CD14-positive monocyte (primary cell): ENCODE results near the gene PHF5A. TPM values are rescaled to one million over a fixed set of nuclear protein-coding genes. Genes with fewer than 3 reads are reported as not detected.

Experiments
- DNase-seq, 3 donors: peaks; one replicate each; pipeline ENCODE4 v3.0.0-alpha.2; 2011 to 2022
- H2AFZ ChIP-seq: 2 replicates; pipeline ENCODE4 v1.6.0; 2012; ENCODE audit warnings: mild to moderate bottlenecking, low read depth, low read length, inconsistent platforms; ENCODE audit not compliant: insufficient read depth, poor library complexity, severe bottlenecking
- H3K27ac ChIP-seq, 2 donors: 1 replicate in 1 of 2; 2 replicates in 1 of 2; pipeline ENCODE4 v1.5.1; 2012 to 2013; ENCODE audit warnings: low read length in 2 of 2, control low read depth in 1 of 2, inconsistent platforms in 1 of 2, low read depth in 1 of 2, mild to moderate bottlenecking in 1 of 2
- H3K27me3 ChIP-seq, 2 donors: one replicate each; pipeline versions ENCODE4 v1.6.0 to v1.6.1; 2011 to 2013; ENCODE audit warnings: low read length in 2 of 2; ENCODE audit not compliant: control insufficient read depth in 2 of 2, insufficient read depth in 2 of 2
- H3K36me3 ChIP-seq, 2 donors: replicated peaks in 1 of 2; 1 replicate in 1 of 2; 2 replicates in 1 of 2; pipeline versions ENCODE4 v1.5.1 to v1.6.1; 2012 to 2013; ENCODE audit warnings: low read length in 2 of 2, control low read depth in 1 of 2, inconsistent platforms in 1 of 2, mild to moderate bottlenecking in 1 of 2; ENCODE audit not compliant: insufficient read depth in 2 of 2, control insufficient read depth in 1 of 2
- H3K4me1 ChIP-seq, 2 donors: 1 replicate in 1 of 2; 2 replicates in 1 of 2; pipeline versions ENCODE4 v1.5.1 to v1.6.1; 2012 to 2013; ENCODE audit warnings: low read length in 2 of 2, control low read depth in 1 of 2, inconsistent platforms in 1 of 2, mild to moderate bottlenecking in 1 of 2, moderate library complexity in 1 of 2; ENCODE audit not compliant: insufficient read depth in 2 of 2, control insufficient read depth in 1 of 2
- H3K4me2 ChIP-seq: replicated peaks from 2 replicates; pipeline ENCODE3; 2012; ENCODE audit warnings: low read length, moderate library complexity, mild to moderate bottlenecking; ENCODE audit not compliant: poor library complexity, severe bottlenecking; ENCODE audit errors: extremely low read depth
- H3K4me3 ChIP-seq, 3 experiments: fragments of 200-600 bp in 1 of 3; sonication (generic) in 1 of 3; replicated peaks in 1 of 3; 1 replicate in 2 of 3; 2 replicates in 1 of 3; pipeline ENCODE4 v1.5.1; 2011 to 2013; ENCODE audit warnings: low read length in 3 of 3, mild to moderate bottlenecking in 3 of 3, control low read depth in 2 of 3, low read depth in 2 of 3, inconsistent platforms in 1 of 3, moderate library complexity in 1 of 3
- H3K79me2 ChIP-seq: 2 replicates; pipeline ENCODE4 v1.6.0; 2012; ENCODE audit warnings: mild to moderate bottlenecking, control low read depth, inconsistent platforms, low read length, moderate library complexity; ENCODE audit not compliant: insufficient read depth
- H3K9ac ChIP-seq: 2 replicates; pipeline ENCODE4 v1.6.0; 2017; ENCODE audit warnings: low read length, mild to moderate bottlenecking; ENCODE audit not compliant: insufficient read depth, poor library complexity, severe bottlenecking
- H3K9me3 ChIP-seq, 2 donors: replicated peaks in 1 of 2; 1 replicate in 1 of 2; 2 replicates in 1 of 2; pipeline versions ENCODE4 v1.5.1 to v1.6.1; 2012 to 2013; ENCODE audit warnings: low read length in 2 of 2, control low read depth in 1 of 2; ENCODE audit not compliant: control insufficient read depth in 1 of 2, insufficient read depth in 1 of 2
- H4K20me1 ChIP-seq: 2 replicates; pipeline ENCODE4 v1.6.0; 2012; ENCODE audit warnings: mild to moderate bottlenecking, low read length, control low read depth, moderate library complexity; ENCODE audit not compliant: insufficient read depth
- H3K27ac Mint-ChIP-seq, 7 donors: one replicate each; pipeline ENCODE4 v1.8.0; 2020; ENCODE audit warnings: mild to moderate bottlenecking in 7 of 7, mixed read lengths in 7 of 7, moderate library complexity in 6 of 7, inconsistent platforms in 2 of 7
- H3K27me3 Mint-ChIP-seq, 3 donors: one replicate each; pipeline ENCODE4 v1.8.0; 2021 to 2022; ENCODE audit warnings: low read depth in 3 of 3, mild to moderate bottlenecking in 3 of 3, mixed read lengths in 3 of 3, moderate library complexity in 3 of 3, inconsistent platforms in 1 of 3
- H3K36me3 Mint-ChIP-seq, 2 donors: one replicate each; pipeline ENCODE4 v1.8.0; 2020; ENCODE audit warnings: mixed read lengths in 2 of 2, inconsistent platforms in 1 of 2, mild to moderate bottlenecking in 1 of 2
- H3K4me1 Mint-ChIP-seq: one replicate; pipeline ENCODE4 v1.8.0; 2020; ENCODE audit warnings: mild to moderate bottlenecking, mixed read lengths
- H3K4me3 Mint-ChIP-seq, 2 donors: one replicate each; pipeline ENCODE4 v1.8.0; 2020; ENCODE audit warnings: mild to moderate bottlenecking in 2 of 2, mixed read lengths in 2 of 2, moderate library complexity in 1 of 2
- H3K9me3 Mint-ChIP-seq, 7 donors: one replicate each; pipeline ENCODE4 v1.8.0; 2020 to 2022; ENCODE audit warnings: mixed read lengths in 7 of 7, mild to moderate bottlenecking in 6 of 7, moderate library complexity in 6 of 7, inconsistent platforms in 2 of 7
- CTCF ChIP-seq: fragments of 200-600 bp; IDR thresholded peaks from one replicate; pipeline ENCODE4 v1.8.0; 2022; ENCODE audit warnings: antibody characterized with exemption, mild to moderate bottlenecking
- whole genome bisulfite sequencing: methylation state at CpG from one replicate; pipeline ENCODE4 v1.1.5; 2013; ENCODE audit warnings: missing lambda C conversion rate; ENCODE audit not compliant: insufficient coverage; 5-methylcytosine and 5-hydroxymethylcytosine counted together
- intact Hi-C, 2 donors: fragments of 100-400 bp; cut with micrococcal nuclease; formaldehyde crosslinking; loops; one replicate each; pipeline versions ENCODE4 v1.15.0 to v1.15.1; 2023
- polyA plus RNA-seq, 3 donors: library from polyadenylated mRNA; depleted of rRNA in 1 of 3; unstranded in 2 of 3; stranded (reverse) in 1 of 3; fragments of 300-500 nt in 2 of 3; fragments of >200 nt in 1 of 3; fragmentation: Illumina TruSeq in 2 of 3; gene quantifications; 1 replicate in 2 of 3; 2 replicates in 1 of 3; pipeline ENCODE4 v1.2.3, GENCODE V29; 2012 to 2021

PHF5A gene
- polyA plus RNA-seq, 3 donors: 22.0 to 31.3 (median 26.3) TPM

GRCh38 chr22:41507330-41508063, 39.0 kb upstream of the PHF5A start:
- Histone ChIP-seq H3K4me2 (no peak overlapping the region), H3K4me1 (no peaks in the 10 kb centered on the region), H3K36me3 (peaks cover 62 to 93% of the 10 kb centered on the region in 2 donors), H3K9me3 (no peaks in the 10 kb centered on the region), H3K79me2 (peaks cover 4% of the 10 kb centered on the region), H4K20me1 (peaks cover 36% of the 10 kb centered on the region), H3K9ac (no peak overlapping the region), H2AFZ (no peak overlapping the region), H3K4me3 (no peak overlapping the region), H3K27me3 (no peaks in the 10 kb centered on the region), H3K27ac (no peak overlapping the region)
- intact Hi-C loops: no loop called here
- no peak for DNase-seq
- Mint-ChIP-seq H3K27ac (no peak overlapping the region), H3K36me3 (peaks cover 62 to 95% of the 10 kb centered on the region in 2 donors), H3K9me3 (no peaks in the 10 kb centered on the region), H3K27me3 (no peaks in the 10 kb centered on the region), H3K4me3 (no peak overlapping the region), H3K4me1 (no peaks in the 10 kb centered on the region)
- whole genome bisulfite sequencing: 99% methylated on average over 17 of the region's 23 CpGs
- no peak for TF ChIP-seq CTCF

GRCh38 chr22:41505511-41506220, 37.2 kb upstream of the PHF5A start:
- Mint-ChIP-seq H3K27ac (no peak overlapping the region), H3K4me3 (no peak overlapping the region), H3K4me1 (no peaks in the 10 kb centered on the region), H3K27me3 (no peaks in the 10 kb centered on the region), H3K9me3 (no peaks in the 10 kb centered on the region), H3K36me3 (peaks cover 64 to 95% of the 10 kb centered on the region in 2 donors)
- no peak overlapping the region for H3K27ac ChIP-seq
- H2AFZ ChIP-seq: no peak overlapping the region
- 100% methylated on average over 9 of the region's 10 CpGs for WGBS
- no peak for TF ChIP-seq CTCF
- no peak for DNase-seq
- H3K9me3 ChIP-seq: no peaks in the 10 kb centered on the region
- peaks cover 63 to 94% of the 10 kb centered on the region in 2 donors for H3K36me3 ChIP-seq
- H3K27me3 ChIP-seq: no peaks in the 10 kb centered on the region
- H3K4me2 ChIP-seq: no peak overlapping the region
- H3K9ac ChIP-seq: no peak overlapping the region
- H3K79me2 ChIP-seq: peaks cover 11% of the 10 kb centered on the region
- H3K4me1 ChIP-seq: no peaks in the 10 kb centered on the region
- H4K20me1 ChIP-seq: peaks cover 46% of the 10 kb centered on the region
- intact Hi-C loops: no loop called here
- H3K4me3 ChIP-seq: no peak overlapping the region
